Esophagus (tissue), 2 donors: ENCODE measurements around the gene ATP8A2. TPM values are rescaled to one million over a fixed set of nuclear protein-coding genes. Genes with fewer than 3 reads are reported as not detected.

Experiments used
- H3K27ac ChIP-seq, 2 donors: one replicate each; pipeline ENCODE4 v1.5.1; 2013; ENCODE audit warnings: low read depth in 2 of 2, mild to moderate bottlenecking in 2 of 2, inconsistent platforms in 1 of 2, low read length in 1 of 2, moderate library complexity in 1 of 2
- H3K27me3 ChIP-seq, 2 donors: one replicate each; pipeline ENCODE4 v1.6.1; 2013; ENCODE audit warnings: low read length in 2 of 2, control low read depth in 1 of 2, mild to moderate bottlenecking in 1 of 2; ENCODE audit not compliant: insufficient read depth in 2 of 2, control insufficient read depth in 1 of 2
- H3K36me3 ChIP-seq, 2 donors: one replicate each; pipeline ENCODE4 v1.6.1; 2013; ENCODE audit warnings: low read length in 1 of 2; ENCODE audit not compliant: control insufficient read depth in 2 of 2, insufficient read depth in 2 of 2
- H3K4me1 ChIP-seq, 2 donors: one replicate each; pipeline ENCODE4 v1.6.1; 2013; ENCODE audit warnings: low read length in 1 of 2; ENCODE audit not compliant: control insufficient read depth in 2 of 2, insufficient read depth in 2 of 2
- H3K4me3 ChIP-seq, 2 donors: one replicate each; pipeline ENCODE4 v1.5.1; 2013; ENCODE audit warnings: low read length in 2 of 2, mild to moderate bottlenecking in 2 of 2, low read depth in 1 of 2, moderate library complexity in 1 of 2
- H3K9me3 ChIP-seq, 2 donors: one replicate each; pipeline ENCODE4 v1.6.1; 2013; ENCODE audit warnings: mild to moderate bottlenecking in 2 of 2, low read depth in 1 of 2, low read length in 1 of 2, moderate library complexity in 1 of 2; ENCODE audit not compliant: control insufficient read depth in 2 of 2, insufficient read depth in 1 of 2
- WGBS, 2 donors: extraction: QIAGEN DNeasy Blood & Tissue Kit; methylation state at CpG; one replicate each; pipeline ENCODE4 v1.1.7; 2013; 5-methylcytosine and 5-hydroxymethylcytosine counted together
- polyA plus RNA-seq, 2 donors: library from polyadenylated mRNA; stranded (reverse); fragments of 200-250 nt; gene quantifications; one replicate each; pipeline ENCODE4 v1.2.3, GENCODE V29; 2013
- donor health status: healthy with polysubstance abuse.
- donor health status: Bipolar disorder and iron deficiency.

The ATP8A2 gene
- polyA plus RNA-seq, 2 donors, result 0.01 TPM; not detected in 1

DNA sequence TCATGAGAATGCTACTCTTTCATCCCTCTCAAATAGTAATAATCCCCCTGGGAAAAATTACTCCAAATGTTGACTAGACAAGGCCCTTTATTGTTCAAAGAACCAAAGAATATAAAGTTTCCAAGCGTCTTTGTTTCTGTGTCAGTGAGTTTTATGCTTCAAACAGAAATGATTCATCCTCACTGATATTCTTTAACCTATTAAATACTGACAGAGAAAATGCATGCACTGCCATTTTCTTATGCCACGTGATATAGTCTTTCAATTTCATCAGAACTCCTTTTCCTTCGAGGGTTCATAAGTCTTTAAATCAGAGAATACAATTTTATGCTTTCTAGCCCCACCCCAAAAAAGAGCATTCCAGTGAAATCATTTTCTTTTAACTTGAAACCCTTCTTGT lies 468.5 kb downstream of the ATP8A2 start:
- Histone ChIP-seq H3K4me1 (peaks cover 0 to 2% of the 10 kb centered on the region in 2 donors), H3K27ac (no peak overlapping the region), H3K9me3 (no peaks in the 10 kb centered on the region), H3K4me3 (no peak overlapping the region), H3K36me3 (no peaks in the 10 kb centered on the region), H3K27me3 (peaks cover 0 to 3% of the 10 kb centered on the region in 2 donors)
- WGBS, 2 donors, result 39 to 59% methylated on average over 3 of the region's 3 CpGs

DNA sequence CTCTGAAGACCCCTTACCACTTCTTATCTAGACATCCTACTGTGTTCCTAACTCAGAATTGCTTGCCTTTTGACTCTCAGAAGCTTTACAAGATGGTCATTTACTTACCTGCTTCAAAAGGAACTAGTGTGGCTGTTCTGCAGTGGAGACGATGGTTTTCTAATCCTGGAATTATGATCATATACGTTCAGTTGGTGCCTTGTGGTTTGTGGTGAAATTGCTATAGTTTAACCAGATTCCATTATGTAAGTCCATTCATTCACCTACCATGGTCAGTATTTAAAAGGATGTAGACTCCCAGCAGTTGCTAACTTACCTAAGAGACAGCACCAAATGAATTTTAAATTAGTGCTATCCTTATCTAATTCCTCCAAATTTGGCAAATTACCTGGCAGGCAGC lies 469.2 kb downstream of the ATP8A2 start:
- H3K36me3 ChIP-seq, result no peaks in the 10 kb centered on the region
- WGBS, 2 donors, result 69 to 74% methylated on average over 2 of the region's 2 CpGs
- H3K27ac ChIP-seq, result no peak overlapping the region
- H3K27me3 ChIP-seq, result no peaks in the 10 kb centered on the region
- H3K4me3 ChIP-seq, result no peak overlapping the region
- peaks cover 0 to 2% of the 10 kb centered on the region in 2 donors for H3K4me1 ChIP-seq
- no peaks in the 10 kb centered on the region for H3K9me3 ChIP-seq

- H3K27ac ChIP-seq, result no peak overlapping the region
- H3K4me3 ChIP-seq, result no peak overlapping the region
- H3K27me3 ChIP-seq, result no peaks in the 10 kb centered on the region
- 89 to 93% methylated on average over 4 of the region's 4 CpGs for WGBS, 2 donors
- H3K36me3 ChIP-seq, result no peaks in the 10 kb centered on the region
- H3K9me3 ChIP-seq, result no peaks in the 10 kb centered on the region
- H3K4me1 ChIP-seq, result no peaks in the 10 kb centered on the region
Observed at GRCh38 chr13:25843692-25844091, 471.9 kb downstream of the ATP8A2 start.

- no peaks in the 10 kb centered on the region for H3K9me3 ChIP-seq
- no peaks in the 10 kb centered on the region for H3K27me3 ChIP-seq
- H3K4me3 ChIP-seq, result no peak overlapping the region
- no peaks in the 10 kb centered on the region for H3K4me1 ChIP-seq
- H3K36me3 ChIP-seq, result no peaks in the 10 kb centered on the region
- WGBS, 2 donors, result 77 to 81% methylated on average over 7 of the region's 7 CpGs
- no peak overlapping the region for H3K27ac ChIP-seq
Observed at GRCh38 chr13:25844559-25845434, 473.0 kb downstream of the ATP8A2 start.

- Histone ChIP-seq H3K4me1 (no peaks in the 10 kb centered on the region), H3K4me3 (no peak overlapping the region), H3K27me3 (no peaks in the 10 kb centered on the region), H3K36me3 (no peaks in the 10 kb centered on the region), H3K27ac (no peak overlapping the region), H3K9me3 (no peaks in the 10 kb centered on the region)
- 91 to 92% methylated on average over 4 of the region's 4 CpGs for WGBS, 2 donors
Observed at GRCh38 chr13:25846222-25846984, 474.6 kb downstream of the ATP8A2 start.

- Histone ChIP-seq H3K9me3 (no peaks in the 10 kb centered on the region), H3K27me3 (no peaks in the 10 kb centered on the region), H3K4me1 (no peaks in the 10 kb centered on the region), H3K27ac (no peak overlapping the region), H3K36me3 (no peaks in the 10 kb centered on the region), H3K4me3 (no peak overlapping the region)
- WGBS, 2 donors, result 71 to 76% methylated on average over 5 of the region's 5 CpGs
Observed at GRCh38 chr13:25847145-25847544, 475.4 kb downstream of the ATP8A2 start.

GRCh38 chr13:25847635-25848626 lies 476.2 kb downstream of the ATP8A2 start:
- Histone ChIP-seq H3K27me3 (no peaks in the 10 kb centered on the region), H3K4me3 (no peak overlapping the region), H3K27ac (no peak overlapping the region), H3K4me1 (no peaks in the 10 kb centered on the region), H3K36me3 (no peaks in the 10 kb centered on the region), H3K9me3 (no peaks in the 10 kb centered on the region)
- 78 to 86% methylated on average over 11 of the region's 11 CpGs for WGBS, 2 donors

GRCh38 chr13:25848812-25849745 lies 477.3 kb downstream of the ATP8A2 start:
- H3K4me1 ChIP-seq, result no peaks in the 10 kb centered on the region
- H3K4me3 ChIP-seq, result no peak overlapping the region
- 83 to 86% methylated on average over 8 of the region's 8 CpGs for WGBS, 2 donors
- no peak overlapping the region for H3K27ac ChIP-seq
- no peaks in the 10 kb centered on the region for H3K36me3 ChIP-seq
- no peaks in the 10 kb centered on the region for H3K27me3 ChIP-seq
- no peaks in the 10 kb centered on the region for H3K9me3 ChIP-seq
